HepG2 (cell line): ENCODE data around the gene PGAP3. TPM values are rescaled to one million over a fixed set of nuclear protein-coding genes. Genes with fewer than 3 reads are reported as not detected.

Source experiments
- ATAC-seq: fragments of 200-7000 bp; cut with Tn5 transposase; 3 replicates; pipeline ENCODE4 v1.9.1; 2020; ENCODE audit warnings: mild to moderate bottlenecking, moderate library complexity
- BruUV-seq: library from RNA; stranded (reverse); fragments of 400-500 nt; replicated peaks from 2 replicates; lab custom pipeline; 2021; lab: Mats Ljungman, UMichigan
- CTCF ChIA-PET: fragments of 300-600 bp; formaldehyde crosslinking; extraction: SDS; loops from one replicate; lab custom pipeline; 2021; ENCODE audit warnings: low total read pairs, inconsistent platforms, low intra/inter-chr PET ratio; lab: Yijun Ruan, JAX
- POLR2A ChIA-PET: fragments of 350-600 bp; sonication (Branson Sonifier 250); formaldehyde crosslinking; loops from one replicate; lab custom pipeline; 2020; ENCODE audit warnings: antibody characterized with exemption, inconsistent platforms; lab: Yijun Ruan, JAX
- DNase-seq: peaks from one replicate; pipeline ENCODE4 v3.0.0-alpha.2; 2015; ENCODE audit warnings: low spot score
- FAIRE-seq: peaks from 3 replicates; lab custom pipeline; 2011; peaks lifted over from hg19 to GRCh38; lab: Jason Lieb, UNC
- H2AFZ ChIP-seq: one replicate; pipeline ENCODE4 v1.6.1; 2011; ENCODE audit warnings: low read length, inconsistent platforms
- H3K27ac ChIP-seq: fragments of 300-600 bp; 3 replicates; pipeline ENCODE4 v1.8.0; 2011; ENCODE audit warnings: mixed run types, mild to moderate bottlenecking, mixed read lengths, low read length, inconsistent platforms; ENCODE audit not compliant: insufficient read depth; ENCODE audit errors: extremely low read length
- H3K27me3 ChIP-seq, 2 experiments: fragments of 200-600 bp in 1 of 2; 2 replicates in 1 of 2; 3 replicates in 1 of 2; pipeline versions ENCODE4 v1.6.0 to v1.8.0; 2011; ENCODE audit warnings: low read length in 2 of 2, mild to moderate bottlenecking in 2 of 2, moderate library complexity in 2 of 2, inconsistent platforms in 1 of 2; ENCODE audit not compliant: insufficient read depth in 2 of 2, control insufficient read depth in 1 of 2
- H3K36me3 ChIP-seq, 2 experiments: fragments of 200-600 bp in 1 of 2; replicated peaks in 1 of 2; 2 replicates in 1 of 2; 3 replicates in 1 of 2; pipeline versions ENCODE4 v1.5.1 to v1.8.0; 2011; ENCODE audit warnings: low read length in 2 of 2, inconsistent platforms in 1 of 2; ENCODE audit not compliant: insufficient read depth in 2 of 2, control insufficient read depth in 1 of 2
- H3K4me1 ChIP-seq: 2 replicates; pipeline ENCODE4 v1.5.1; 2012; ENCODE audit warnings: low read length, inconsistent platforms; ENCODE audit not compliant: insufficient read depth
- H3K4me2 ChIP-seq: 2 replicates; pipeline ENCODE4 v1.6.0; 2011; ENCODE audit warnings: low read depth, low read length, inconsistent platforms
- H3K4me3 ChIP-seq, 3 experiments: fragments of 200-600 bp in 1 of 3; sonication (generic), shearing (Covaris generic) in 1 of 3; replicated peaks in 1 of 3; 2 replicates each; pipeline ENCODE4 v1.5.1; 2011 to 2016; ENCODE audit warnings: low read length in 3 of 3, inconsistent platforms in 2 of 3, low read depth in 2 of 3, mild to moderate bottlenecking in 2 of 3, control low read depth in 1 of 3, mixed read lengths in 1 of 3; ENCODE audit not compliant: insufficient read depth in 1 of 3
- H3K79me2 ChIP-seq: one replicate; pipeline ENCODE4 v1.6.1; 2011; ENCODE audit warnings: low read length, inconsistent platforms; ENCODE audit not compliant: insufficient read depth
- H3K9ac ChIP-seq: 2 replicates; pipeline ENCODE4 v1.6.0; 2011; ENCODE audit warnings: mild to moderate bottlenecking, low read depth, low read length, inconsistent platforms; ENCODE audit not compliant: insufficient read depth
- H3K9me3 ChIP-seq: 2 replicates; pipeline ENCODE4 v1.5.1; 2012; ENCODE audit warnings: mild to moderate bottlenecking, low read length
- H4K20me1 ChIP-seq: 2 replicates; pipeline ENCODE4 v1.6.0; 2011; ENCODE audit warnings: inconsistent platforms, mild to moderate bottlenecking, low read length, moderate library complexity; ENCODE audit not compliant: insufficient read depth
- ARNTL ChIP-seq: sonication (generic); formaldehyde crosslinking; IDR thresholded peaks from 2 replicates; pipeline ENCODE4 v1.4.0; 2020; ENCODE audit warnings: mild to moderate bottlenecking, missing genetic modification reagents
- CTCF ChIP-seq: sonication (generic); formaldehyde crosslinking; IDR thresholded peaks from 2 replicates; pipeline ENCODE4 v1.5.0; 2020; ENCODE audit warnings: mild to moderate bottlenecking, missing genetic modification reagents, moderate library complexity
- FLYWCH1 ChIP-seq: sonication (generic); formaldehyde crosslinking; IDR thresholded peaks from 2 replicates; pipeline ENCODE4 v1.8.1; 2023; ENCODE audit warnings: mild to moderate bottlenecking, missing genetic modification reagents
- GZF1 ChIP-seq: sonication (generic); formaldehyde crosslinking; IDR thresholded peaks from 2 replicates; pipeline ENCODE4 v1.5.1; 2020; ENCODE audit warnings: mild to moderate bottlenecking, missing genetic modification reagents
- HNRNPLL ChIP-seq: fragments of 200-400 bp; formaldehyde crosslinking; IDR thresholded peaks from 2 replicates; pipeline ENCODE4 v1.6.1; 2017; ENCODE audit warnings: mild to moderate bottlenecking, low read depth, low read length; ENCODE audit not compliant: poor library complexity, severe bottlenecking
- KAT8 ChIP-seq: IDR thresholded peaks from 2 replicates; pipeline ENCODE4 v1.6.1; 2016; ENCODE audit warnings: missing genetic modification reagents, missing compliant biosample characterization
- MBD4 ChIP-seq: IDR thresholded peaks from 2 replicates; pipeline ENCODE4 v1.6.1; 2012; ENCODE audit warnings: low read length, inconsistent platforms, borderline replicate concordance
- MEIS2 ChIP-seq: sonication (generic); formaldehyde crosslinking; IDR thresholded peaks from 2 replicates; pipeline ENCODE4 v1.9.0; 2021; ENCODE audit warnings: mild to moderate bottlenecking, missing genetic modification reagents
- PHF8 ChIP-seq: sonication (generic); formaldehyde crosslinking; IDR thresholded peaks from 2 replicates; pipeline ENCODE4 v1.5.0; 2020; ENCODE audit warnings: missing genetic modification reagents
- SIN3B ChIP-seq: fragments of 150-350 bp; IDR thresholded peaks from 2 replicates; pipeline ENCODE4 v1.6.1; 2014; ENCODE audit warnings: low read length
- SMC3 ChIP-seq: IDR thresholded peaks from 2 replicates; pipeline ENCODE4 v1.6.1; 2011; ENCODE audit warnings: low read length, improper control_type of control experiment
- THAP7 ChIP-seq: sonication (generic); formaldehyde crosslinking; IDR thresholded peaks from 2 replicates; pipeline ENCODE4 v1.8.1; 2023; ENCODE audit warnings: mild to moderate bottlenecking, missing genetic modification reagents
- XBP1 ChIP-seq: sonication (generic); formaldehyde crosslinking; IDR thresholded peaks from 2 replicates; pipeline ENCODE4 v1.5.0; 2020; ENCODE audit warnings: missing genetic modification reagents
- ZBTB39 ChIP-seq: sonication (generic); formaldehyde crosslinking; IDR thresholded peaks from 2 replicates; pipeline ENCODE4 v1.5.0; 2020; ENCODE audit warnings: missing genetic modification reagents
- ZFP62 ChIP-seq: sonication (generic); formaldehyde crosslinking; IDR thresholded peaks from 2 replicates; pipeline ENCODE4 v1.4.0; 2020; ENCODE audit warnings: missing genetic modification reagents
- ZNF124 ChIP-seq: sonication (generic); formaldehyde crosslinking; IDR thresholded peaks from 2 replicates; pipeline ENCODE4 v1.4.0; 2020; ENCODE audit warnings: missing genetic modification reagents
- ZNF225 ChIP-seq: sonication (generic); formaldehyde crosslinking; IDR thresholded peaks from 2 replicates; pipeline ENCODE4 v1.4.0; 2020; ENCODE audit warnings: mild to moderate bottlenecking, missing genetic modification reagents
- ZNF432 ChIP-seq: sonication (generic); formaldehyde crosslinking; IDR thresholded peaks from 2 replicates; pipeline ENCODE4 v1.5.0; 2020; ENCODE audit warnings: missing genetic modification reagents, mild to moderate bottlenecking, borderline replicate concordance
- ZNF484 ChIP-seq: sonication (generic); formaldehyde crosslinking; IDR thresholded peaks from 2 replicates; pipeline ENCODE4 v1.5.1; 2020; ENCODE audit warnings: mild to moderate bottlenecking, low read depth, missing genetic modification reagents, borderline replicate concordance
- ZNF607 ChIP-seq: sonication (generic); formaldehyde crosslinking; IDR thresholded peaks from 2 replicates; pipeline ENCODE4 v1.5.1; 2020; ENCODE audit warnings: missing genetic modification reagents, mild to moderate bottlenecking, borderline replicate concordance
- ZNF709 ChIP-seq: sonication (generic); formaldehyde crosslinking; IDR thresholded peaks from 2 replicates; pipeline ENCODE4 v1.5.0; 2020; ENCODE audit warnings: mild to moderate bottlenecking, missing genetic modification reagents
- ZSCAN12 ChIP-seq: sonication (generic); formaldehyde crosslinking; IDR thresholded peaks from 2 replicates; pipeline ENCODE4 v1.9.0; 2021; ENCODE audit warnings: mild to moderate bottlenecking, missing genetic modification reagents
- WGBS: methylation state at CpG from one replicate; pipeline ENCODE4 v1.1.6; 2017; ENCODE audit warnings: low lambda C conversion rate; 5-methylcytosine and 5-hydroxymethylcytosine counted together
- in situ Hi-C: cut with HindIII; loops from 2 replicates; pipeline ENCODE4 v1.10.0; 2017; ENCODE audit warnings: low pct_unique_long_range_greater_than_20kb; ENCODE audit not compliant: extremely low pct_ligation_motif_present
- intact Hi-C: fragments of 100-400 bp; cut with micrococcal nuclease; formaldehyde crosslinking; loops from one replicate; pipeline ENCODE4 v1.10.0; 2022; ENCODE audit not compliant: unreplicated experiment
- polyA plus RNA-seq, 8 experiments: library from polyadenylated mRNA; depleted of rRNA in 3 of 8; stranded (reverse) in 7 of 8; unstranded in 1 of 8; fragments of >200 nt; fragmentation: Illumina TruSeq in 4 of 8; extraction: Trizol in 4 of 8; gene quantifications; 2 replicates each; pipeline versions ENCODE4 v1.2.1 to v1.2.3, GENCODE V29; 2011 to 2016; ENCODE audit warnings: low read depth in 4 of 8, missing spikeins in 1 of 8, mixed read lengths in 1 of 8; ENCODE audit not compliant: insufficient read depth in 1 of 8
- total RNA-seq, 5 experiments: library from RNA; depleted of rRNA; stranded (reverse); fragments of >200 nt; fragmentation: Illumina TruSeq; extraction: Trizol; gene quantifications; 2 replicates each; pipeline ENCODE4 v1.2.3, GENCODE V29; 2016; ENCODE audit warnings: low read depth in 1 of 5

PGAP3 gene
- total and polyA plus RNA-seq, 2 of the 13 experiments (the other 11 are each of a cell fraction or from before 2014, with no cell fraction given) = 11.9 to 14.6 TPM

GRCh38 chr17:39636587-39636926 lies 51.3 kb downstream of the PGAP3 start:
- Histone ChIP-seq H3K4me2 (peak overlapping the region; percentile 99), H2AFZ (peak overlapping the region; percentile 75), H4K20me1 (0 out of 2 replicates have a peak, but pooled peaks cover 3% of the 10 kb centered on the region), H3K27me3 (peaks cover 3 to 21% of the 10 kb centered on the region in 2 experiments; a peak in 3 of 5 replicates), H3K27ac (peak overlapping the region; percentile 80), H3K4me3 (peak overlapping the region; percentile 87 to 94 (median 88)), H3K79me2 (peaks cover 37% of the 10 kb centered on the region), H3K9me3 (no peaks in the 10 kb centered on the region), H3K36me3 (no peaks in the 10 kb centered on the region; a peak in 1 of 5 replicates), H3K4me1 (peaks cover 83% of the 10 kb centered on the region), H3K9ac (peak overlapping the region; percentile 89)
- 11% methylated on average over 6 of the region's 6 CpGs for WGBS
- intact Hi-C loops = no loop called here
- DNase-seq (no peak), ATAC-seq (no peak), FAIRE-seq (no peak)
- TSS peak; percentile 91 for BruUV-seq
- CTCF ChIA-PET = interaction anchor here (1.5 to 5.6 kb wide), 2 partner anchors 14 to 118 kb away, joined by 5 to 70 read pairs; no protein-coding TSS in a partner anchor
- POLR2A ChIA-PET = interaction anchor here (0.8 to 2.6 kb wide), 3 partner anchors 13 to 64 kb away, joined by 3 to 7 read pairs (median 3); partner anchors contain the start of gene ERBB2
- in situ Hi-C loops = no loop called here
- TF ChIP-seq GZF1 (CRISPR knock-in tag) (no peak), SMC3 (no peak), SIN3B (no peak), XBP1 (no peak), ZFP62 (CRISPR knock-in tag) (no peak), ARNTL (CRISPR knock-in tag) (no peak), ZNF225 (CRISPR knock-in tag) (no peak), FLYWCH1 (no peak), CTCF (CRISPR knock-in tag) (no peak), HNRNPLL (no peak), ZNF484 (CRISPR knock-in tag) (no peak), ZNF124 (CRISPR knock-in tag) (no peak), PHF8 (no peak), KAT8 (no peak), MBD4 (no peak), ZBTB39 (CRISPR knock-in tag) (0 out of 2 replicates have a peak, but pooled peaks have one; percentile 9), ZNF607 (no peak), ZNF432 (CRISPR knock-in tag) (no peak), THAP7 (CRISPR knock-in tag) (peak; percentile 76), MEIS2 (CRISPR knock-in tag) (no peak), ZSCAN12 (CRISPR knock-in tag) (no peak), ZNF709 (CRISPR knock-in tag) (no peak)
